ENCODE data around the gene CMBL.

- TF ChIP-seq, protein P1, sequence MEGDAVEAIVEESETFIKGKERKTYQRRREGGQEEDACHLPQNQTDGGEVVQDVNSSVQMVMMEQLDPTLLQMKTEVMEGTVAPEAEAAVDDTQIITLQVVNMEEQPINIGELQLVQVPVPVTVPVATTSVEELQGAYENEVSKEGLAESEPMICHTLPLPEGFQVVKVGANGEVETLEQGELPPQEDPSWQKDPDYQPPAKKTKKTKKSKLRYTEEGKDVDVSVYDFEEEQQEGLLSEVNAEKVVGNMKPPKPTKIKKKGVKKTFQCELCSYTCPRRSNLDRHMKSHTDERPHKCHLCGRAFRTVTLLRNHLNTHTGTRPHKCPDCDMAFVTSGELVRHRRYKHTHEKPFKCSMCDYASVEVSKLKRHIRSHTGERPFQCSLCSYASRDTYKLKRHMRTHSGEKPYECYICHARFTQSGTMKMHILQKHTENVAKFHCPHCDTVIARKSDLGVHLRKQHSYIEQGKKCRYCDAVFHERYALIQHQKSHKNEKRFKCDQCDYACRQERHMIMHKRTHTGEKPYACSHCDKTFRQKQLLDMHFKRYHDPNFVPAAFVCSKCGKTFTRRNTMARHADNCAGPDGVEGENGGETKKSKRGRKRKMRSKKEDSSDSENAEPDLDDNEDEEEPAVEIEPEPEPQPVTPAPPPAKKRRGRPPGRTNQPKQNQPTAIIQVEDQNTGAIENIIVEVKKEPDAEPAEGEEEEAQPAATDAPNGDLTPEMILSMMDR (IDR thresholded peaks at IDR 0.05): no peak
- no peak for TF ChIP-seq POLR2A (IDR thresholded peaks at IDR 0.05)
Observed at GRCh38 chr5:10246761-10247160, 60.9 kb downstream of the CMBL start.
